Astrocyte (in vitro differentiated cells and primary cell): Measurements from ENCODE around the gene MDK.

ENCODE experiments used
- CTCF ChIP-seq: IDR thresholded peaks from 2 replicates; pipeline ENCODE4 v1.5.1; 2011; ENCODE audit warnings: low read depth, mild to moderate bottlenecking, inconsistent platforms, low read length, moderate library complexity; ENCODE audit not compliant: insufficient read depth
- EZH2 ChIP-seq: IDR thresholded peaks from 2 replicates; pipeline ENCODE4 v1.6.1; 2012; ENCODE audit warnings: mild to moderate bottlenecking, low read length, inconsistent platforms; ENCODE audit not compliant: insufficient read depth

- no peak for TF ChIP-seq CTCF
- no peak for TF ChIP-seq EZH2
These were observed 14.8 kb upstream of the MDK start for GRCh38 chr11:46366661-46367161.
